Central memory CD8-positive, alpha-beta T cell (primary cell): ENCODE results near the gene ALCAM.

Experiments
- ATAC-seq: fragments of 150-1000 bp; cut with Tn5 transposase; replicated peaks from 2 replicates; pipeline ENCODE4 v1.10.0; 2022; ENCODE audit warnings: mild to moderate bottlenecking, moderate FRiP score, moderate number of reproducible peaks; ENCODE audit not compliant: poor library complexity, severe bottlenecking; ENCODE audit errors: extremely low read depth
- DNase-seq, 2 donors: peaks; one replicate each; pipeline ENCODE4 v3.0.0; 2021; ENCODE audit warnings: low spot score in 2 of 2
- H3K27ac Mint-ChIP-seq: one replicate; pipeline ENCODE4 v1.8.0; 2022; ENCODE audit warnings: low read depth, mild to moderate bottlenecking, moderate library complexity, mixed read lengths
- H3K27me3 Mint-ChIP-seq: one replicate; pipeline ENCODE4 v1.8.0; 2022; ENCODE audit warnings: mixed read lengths
- H3K36me3 Mint-ChIP-seq: one replicate; pipeline ENCODE4 v1.8.0; 2022; ENCODE audit warnings: mild to moderate bottlenecking, moderate library complexity, mixed read lengths; ENCODE audit not compliant: insufficient read depth
- H3K4me1 Mint-ChIP-seq: one replicate; pipeline ENCODE4 v1.8.0; 2022; ENCODE audit warnings: mixed read lengths
- H3K4me3 Mint-ChIP-seq: one replicate; pipeline ENCODE4 v1.8.0; 2022; ENCODE audit warnings: mild to moderate bottlenecking, moderate library complexity, mixed read lengths
- H3K9me3 Mint-ChIP-seq: one replicate; pipeline ENCODE4 v1.8.0; 2022; ENCODE audit warnings: mixed read lengths

Gene ALCAM

DNA sequence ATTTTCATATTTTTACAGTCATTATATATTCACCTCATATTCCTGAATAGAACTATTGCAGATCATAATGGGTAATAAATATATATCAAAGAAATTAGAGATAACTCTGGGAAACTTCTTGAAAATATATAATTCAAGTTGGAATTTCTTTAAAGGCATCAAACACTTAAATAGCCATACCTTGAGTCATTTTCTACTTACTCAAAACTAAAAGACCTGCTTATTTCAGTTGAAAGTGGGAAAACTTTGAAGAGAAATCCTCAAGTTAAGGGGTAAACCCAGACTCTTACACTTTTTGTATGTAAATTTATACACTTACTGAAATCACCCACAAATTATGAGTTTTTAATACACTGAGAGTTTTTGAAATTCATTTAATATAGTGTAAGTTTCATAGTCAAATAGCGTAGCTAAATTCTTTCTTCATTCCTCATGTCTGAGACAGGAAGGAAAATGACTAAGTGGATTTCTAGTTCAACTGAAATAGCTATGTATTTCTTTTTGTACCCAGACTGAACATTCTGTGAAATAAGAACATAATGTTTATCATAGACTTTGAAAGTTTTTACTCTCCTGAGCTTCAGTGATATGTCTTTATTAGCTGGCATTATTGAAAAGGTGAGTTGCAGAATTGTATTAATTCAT, 4.6 kb upstream of the ALCAM start:
- peaks cover 16% of the 10 kb centered on the region for H3K4me1 Mint-ChIP-seq
- H3K9me3 Mint-ChIP-seq = no peaks in the 10 kb centered on the region
- peaks cover 4% of the 10 kb centered on the region for H3K36me3 Mint-ChIP-seq
- H3K4me3 Mint-ChIP-seq = no peak overlapping the region
- ATAC-seq (no peak), DNase-seq (no peak)
- no peaks in the 10 kb centered on the region for H3K27me3 Mint-ChIP-seq
- H3K27ac Mint-ChIP-seq = no peak overlapping the region

DNA sequence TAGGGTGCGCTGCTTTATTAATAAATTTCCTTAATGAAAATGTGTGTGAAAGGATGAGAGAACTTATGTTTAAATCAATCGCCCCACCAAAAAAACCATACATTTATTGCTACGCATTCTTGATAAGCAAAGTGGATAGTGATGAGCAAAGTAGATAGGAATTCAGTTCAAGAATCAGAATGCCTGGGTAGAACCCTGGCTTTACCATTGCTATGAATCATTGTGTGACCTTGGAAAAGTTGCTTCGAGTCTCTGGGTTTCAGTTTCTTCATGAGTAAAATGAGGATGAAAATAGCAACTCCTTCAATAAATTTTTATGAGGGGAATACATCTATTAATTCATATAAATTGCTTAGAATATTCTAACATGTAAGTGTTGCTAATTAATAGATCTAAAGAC, 2.6 kb upstream of the ALCAM start:
- H3K4me1 Mint-ChIP-seq = peaks cover 34% of the 10 kb centered on the region
- no peak overlapping the region for H3K4me3 Mint-ChIP-seq
- no peak for DNase-seq
- no peak overlapping the region for H3K27ac Mint-ChIP-seq
- H3K27me3 Mint-ChIP-seq = no peaks in the 10 kb centered on the region
- H3K9me3 Mint-ChIP-seq = no peaks in the 10 kb centered on the region
- no peak for ATAC-seq
- peaks cover 22% of the 10 kb centered on the region for H3K36me3 Mint-ChIP-seq

DNA sequence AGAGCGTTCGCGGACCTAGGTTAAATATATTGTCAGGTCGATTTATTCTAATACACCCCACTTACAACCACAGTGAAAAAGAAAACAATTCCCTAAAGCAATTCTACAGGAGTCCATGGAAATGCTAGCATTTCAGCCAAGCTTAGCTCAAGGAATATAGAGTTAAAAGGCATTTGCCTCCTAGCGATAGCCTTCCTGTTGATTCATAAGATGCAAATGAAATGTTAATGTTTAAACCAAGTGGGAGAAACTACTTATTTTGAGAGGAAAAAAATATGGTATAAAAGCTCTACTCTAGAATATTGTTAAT, 1.7 kb upstream of the ALCAM start:
- Mint-ChIP-seq H3K9me3 (no peaks in the 10 kb centered on the region), H3K4me3 (peak overlapping the region; percentile 37), H3K4me1 (peaks cover 43% of the 10 kb centered on the region), H3K27ac (no peak overlapping the region), H3K36me3 (peaks cover 22% of the 10 kb centered on the region), H3K27me3 (no peaks in the 10 kb centered on the region)
- DNase-seq (no peak), ATAC-seq (no peak)

DNA sequence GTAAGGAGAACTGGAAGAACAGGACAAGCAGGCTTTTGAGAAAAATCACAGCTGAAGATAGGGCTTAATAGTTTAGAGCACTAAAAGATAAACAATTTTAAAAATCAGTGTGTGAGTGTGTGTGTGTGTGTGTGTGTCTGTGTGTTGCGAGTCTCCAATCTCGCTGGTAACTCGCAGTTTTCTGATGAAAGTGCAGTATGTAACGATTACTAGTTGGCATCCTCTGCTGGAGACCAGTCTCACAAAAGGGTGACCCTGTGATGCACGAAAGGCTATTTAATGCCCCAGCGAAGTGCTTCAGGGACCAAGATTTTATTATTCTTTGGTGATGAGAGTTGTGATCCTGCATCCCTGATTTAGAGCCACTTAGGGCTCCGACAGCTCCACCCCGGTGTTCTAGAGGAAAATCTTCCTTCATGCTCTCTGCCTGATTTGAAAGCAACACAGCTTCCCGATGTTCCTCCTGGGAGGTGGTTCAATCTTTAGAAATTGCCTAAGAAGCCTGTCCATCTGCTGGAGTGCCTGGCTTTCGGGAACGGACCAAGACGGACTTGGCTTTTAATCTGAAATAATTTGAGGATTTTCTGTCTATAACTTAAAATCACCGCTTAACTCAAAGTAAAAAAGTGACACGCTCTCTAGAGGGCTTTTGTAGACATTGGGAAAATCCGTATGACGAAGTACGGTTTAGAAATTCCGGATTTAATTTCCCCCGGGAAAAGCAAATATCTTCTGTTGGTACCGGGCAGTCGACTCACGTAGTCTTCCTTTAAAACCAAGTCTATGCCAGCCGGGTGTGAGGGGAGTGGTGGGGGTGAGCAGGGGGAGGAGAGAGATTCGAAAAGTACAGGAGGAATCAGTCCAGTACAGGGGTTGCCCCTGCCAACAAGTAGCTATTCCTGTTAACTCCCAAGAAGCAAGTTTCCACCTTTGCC, 1.1 kb upstream of the ALCAM start:
- Mint-ChIP-seq H3K9me3 (no peaks in the 10 kb centered on the region), H3K4me3 (peak overlapping the region; percentile 99), H3K27me3 (no peaks in the 10 kb centered on the region), H3K27ac (no peak overlapping the region), H3K4me1 (peaks cover 43% of the 10 kb centered on the region), H3K36me3 (peaks cover 22% of the 10 kb centered on the region)
- ATAC-seq (no peak), DNase-seq (no peak)

DNA sequence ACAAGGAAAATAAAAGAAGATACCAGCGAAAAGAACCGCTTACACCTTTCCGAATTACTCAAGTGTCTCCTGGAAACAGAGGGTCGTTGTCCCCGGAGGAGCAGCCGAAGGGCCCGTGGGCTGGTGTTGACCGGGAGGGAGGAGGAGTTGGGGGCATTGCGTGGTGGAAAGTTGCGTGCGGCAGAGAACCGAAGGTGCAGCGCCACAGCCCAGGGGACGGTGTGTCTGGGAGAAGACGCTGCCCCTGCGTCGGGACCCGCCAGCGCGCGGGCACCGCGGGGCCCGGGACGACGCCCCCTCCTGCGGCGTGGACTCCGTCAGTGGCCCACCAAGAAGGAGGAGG, 325 bp downstream of the ALCAM start:
- Mint-ChIP-seq H3K9me3 (no peaks in the 10 kb centered on the region), H3K4me1 (peaks cover 43% of the 10 kb centered on the region), H3K36me3 (peaks cover 22% of the 10 kb centered on the region), H3K27ac (peak overlapping the region; percentile 89), H3K4me3 (peak overlapping the region; percentile 99), H3K27me3 (no peaks in the 10 kb centered on the region)
- ATAC-seq = no peak
- DNase-seq = peak in 1 of 2 donors; percentile 19

DNA sequence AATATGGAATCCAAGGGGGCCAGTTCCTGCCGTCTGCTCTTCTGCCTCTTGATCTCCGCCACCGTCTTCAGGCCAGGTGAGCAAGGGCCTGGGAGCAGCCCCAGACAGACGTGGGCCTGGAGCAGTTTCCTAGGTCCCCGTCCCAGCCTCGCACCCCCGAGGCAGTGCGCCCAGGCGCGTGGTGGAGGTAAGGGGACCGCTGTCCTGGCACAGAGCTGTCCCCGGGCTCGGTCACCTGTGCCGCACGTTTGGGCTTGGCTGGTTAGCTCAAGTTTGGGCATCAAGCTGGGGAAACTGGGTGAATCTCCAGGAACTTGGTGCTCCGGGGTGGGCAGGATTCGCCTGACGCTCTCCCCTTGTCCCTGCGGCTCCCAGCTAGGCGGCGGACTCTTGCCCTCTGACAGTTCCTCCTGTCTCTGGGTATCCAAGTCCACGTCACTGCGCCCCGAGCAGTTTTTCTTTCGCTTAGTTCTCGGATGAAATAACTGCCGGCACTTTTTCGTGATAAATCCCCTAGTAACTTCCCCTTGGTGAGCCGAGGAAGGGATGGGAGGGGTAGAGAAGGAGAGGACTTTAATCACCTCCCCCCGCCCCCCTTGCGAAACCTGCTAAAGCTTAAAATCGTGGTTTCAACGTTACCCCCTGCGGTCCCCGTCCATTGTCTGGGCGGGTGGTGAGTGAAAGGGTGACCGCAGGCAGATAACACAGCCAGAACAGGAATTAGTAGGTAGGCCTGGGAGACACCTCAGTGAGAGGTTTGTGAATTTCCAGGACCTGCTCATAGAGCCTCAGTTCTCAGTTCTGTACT, 901 bp downstream of the ALCAM start:
- Mint-ChIP-seq H3K4me1 (peaks cover 43% of the 10 kb centered on the region), H3K27me3 (no peaks in the 10 kb centered on the region), H3K9me3 (no peaks in the 10 kb centered on the region), H3K4me3 (peak overlapping the region; percentile 99), H3K27ac (peak overlapping the region; percentile 99), H3K36me3 (peaks cover 22% of the 10 kb centered on the region)
- peak; percentile 25 to 43 for DNase-seq
- ATAC-seq = peak; percentile 10

DNA sequence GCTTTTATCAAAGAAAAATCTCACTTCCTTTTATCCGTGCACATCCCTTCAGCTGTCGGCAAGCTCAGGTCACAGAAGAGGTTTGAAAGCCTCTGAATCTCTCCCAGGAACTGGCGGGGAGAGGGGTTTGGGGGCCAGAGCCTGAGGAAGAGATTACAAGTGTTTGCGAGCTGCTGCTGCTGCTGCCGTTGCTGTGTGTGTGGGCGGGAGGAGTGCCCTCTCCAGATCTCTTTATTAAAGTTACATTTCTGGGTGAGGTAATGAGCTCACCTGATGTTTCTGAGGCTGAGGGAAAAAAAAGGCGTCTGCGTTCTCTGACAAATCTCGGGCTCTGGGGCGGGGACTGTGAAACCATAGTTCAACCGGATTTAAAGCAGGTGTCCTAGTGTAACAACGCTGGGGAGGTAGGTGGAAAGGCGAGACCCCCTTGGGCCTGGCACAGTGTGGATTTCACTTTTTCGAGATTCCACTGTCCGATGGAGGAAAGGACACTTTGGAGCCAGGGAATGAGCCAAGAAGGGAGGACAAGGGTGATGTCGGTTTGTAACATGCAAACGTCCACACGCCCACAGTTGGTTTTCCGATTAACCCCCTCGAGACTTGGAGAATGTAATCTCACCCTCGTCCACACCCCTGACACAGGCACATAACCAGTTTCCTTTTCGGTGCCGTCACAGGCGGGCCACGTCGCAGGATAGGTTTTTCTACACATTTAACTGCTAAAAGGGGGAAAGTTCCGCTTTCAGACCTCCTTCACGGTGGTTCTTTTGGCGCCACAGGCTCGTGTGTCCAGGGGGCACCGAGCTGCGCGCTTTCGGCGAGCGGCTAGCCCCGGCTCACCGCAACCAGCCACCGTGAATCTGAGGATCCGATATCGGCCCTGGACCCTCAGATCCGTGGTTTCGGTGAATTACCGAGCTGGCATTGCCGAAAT, 2.1 kb downstream of the ALCAM start:
- DNase-seq (peak; percentile 58 to 71), ATAC-seq (peak; percentile 65)
- Mint-ChIP-seq H3K9me3 (no peaks in the 10 kb centered on the region), H3K27me3 (no peaks in the 10 kb centered on the region), H3K27ac (peak overlapping the region; percentile 99), H3K4me1 (peaks cover 43% of the 10 kb centered on the region), H3K36me3 (peaks cover 22% of the 10 kb centered on the region), H3K4me3 (peak overlapping the region; percentile 99)

DNA sequence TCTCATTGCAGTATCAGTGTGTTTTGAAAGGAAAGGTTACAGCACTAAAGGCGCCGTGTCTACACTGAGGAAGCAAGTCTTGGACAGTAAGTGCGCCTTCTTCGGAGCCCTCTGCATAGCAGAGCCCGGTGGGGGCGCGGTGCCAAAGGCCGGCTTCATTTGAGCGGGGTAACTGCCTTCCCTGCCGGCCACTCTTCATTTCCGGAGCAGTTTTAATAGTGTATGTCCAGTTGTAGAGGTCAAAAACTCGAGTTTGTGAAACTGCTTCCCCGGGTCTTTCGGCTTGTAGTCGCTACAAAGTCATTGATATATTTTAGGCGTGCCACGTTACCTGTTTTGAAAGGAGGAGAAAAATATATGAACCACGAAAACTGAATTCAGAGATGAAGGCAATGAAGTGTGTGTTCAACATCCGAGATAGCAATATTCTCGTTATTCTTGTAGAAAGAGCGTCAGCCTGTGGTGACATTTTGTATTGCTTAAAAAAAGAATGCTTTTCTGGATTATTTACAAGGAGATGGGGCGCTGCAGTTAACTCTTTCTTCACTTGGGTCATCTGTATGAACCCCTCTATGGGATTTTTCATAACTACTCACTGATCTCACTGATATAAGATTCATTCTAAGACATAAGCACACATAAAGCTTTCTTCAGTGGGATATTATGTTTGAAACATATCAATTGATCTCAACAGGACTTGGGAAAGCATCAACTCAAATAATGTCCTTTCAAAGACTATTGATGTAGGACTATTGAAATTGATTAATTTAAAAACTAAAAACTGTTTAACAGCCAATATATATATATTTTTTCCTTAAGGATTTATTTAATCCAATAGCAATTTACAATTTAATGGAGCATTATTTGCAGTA, 3.0 kb downstream of the ALCAM start:
- peak overlapping the region; percentile 99 for H3K27ac Mint-ChIP-seq
- H3K9me3 Mint-ChIP-seq = no peaks in the 10 kb centered on the region
- no peaks in the 10 kb centered on the region for H3K27me3 Mint-ChIP-seq
- DNase-seq (peak; percentile 28), ATAC-seq (peak; percentile 8)
- H3K36me3 Mint-ChIP-seq = peaks cover 22% of the 10 kb centered on the region
- H3K4me3 Mint-ChIP-seq = peak overlapping the region; percentile 99
- peaks cover 43% of the 10 kb centered on the region for H3K4me1 Mint-ChIP-seq

DNA sequence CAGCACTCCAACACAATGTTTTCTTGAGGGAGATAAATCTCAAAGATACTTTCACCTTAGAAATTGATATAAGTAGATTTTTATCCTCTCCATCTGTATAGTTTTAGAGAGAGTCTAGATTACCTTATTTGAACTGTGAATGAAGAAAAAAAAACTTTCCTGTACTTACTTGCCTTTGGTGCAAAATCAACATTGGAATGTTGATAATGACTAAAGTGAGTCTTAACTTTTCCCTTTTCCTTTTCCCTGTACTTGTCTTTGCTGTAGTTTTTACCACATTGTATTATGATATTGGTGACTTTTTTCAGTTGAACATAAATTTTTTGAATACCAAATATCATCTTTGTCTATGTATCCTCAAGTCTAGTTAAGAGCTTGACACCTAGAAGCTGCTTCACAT, 6.7 kb downstream of the ALCAM start:
- no peak overlapping the region for H3K4me3 Mint-ChIP-seq
- ATAC-seq = no peak
- no peak for DNase-seq
- peaks cover 34% of the 10 kb centered on the region for H3K4me1 Mint-ChIP-seq
- H3K36me3 Mint-ChIP-seq = peaks cover 7% of the 10 kb centered on the region
- H3K9me3 Mint-ChIP-seq = no peaks in the 10 kb centered on the region
- H3K27me3 Mint-ChIP-seq = no peaks in the 10 kb centered on the region
- no peak overlapping the region for H3K27ac Mint-ChIP-seq

DNA sequence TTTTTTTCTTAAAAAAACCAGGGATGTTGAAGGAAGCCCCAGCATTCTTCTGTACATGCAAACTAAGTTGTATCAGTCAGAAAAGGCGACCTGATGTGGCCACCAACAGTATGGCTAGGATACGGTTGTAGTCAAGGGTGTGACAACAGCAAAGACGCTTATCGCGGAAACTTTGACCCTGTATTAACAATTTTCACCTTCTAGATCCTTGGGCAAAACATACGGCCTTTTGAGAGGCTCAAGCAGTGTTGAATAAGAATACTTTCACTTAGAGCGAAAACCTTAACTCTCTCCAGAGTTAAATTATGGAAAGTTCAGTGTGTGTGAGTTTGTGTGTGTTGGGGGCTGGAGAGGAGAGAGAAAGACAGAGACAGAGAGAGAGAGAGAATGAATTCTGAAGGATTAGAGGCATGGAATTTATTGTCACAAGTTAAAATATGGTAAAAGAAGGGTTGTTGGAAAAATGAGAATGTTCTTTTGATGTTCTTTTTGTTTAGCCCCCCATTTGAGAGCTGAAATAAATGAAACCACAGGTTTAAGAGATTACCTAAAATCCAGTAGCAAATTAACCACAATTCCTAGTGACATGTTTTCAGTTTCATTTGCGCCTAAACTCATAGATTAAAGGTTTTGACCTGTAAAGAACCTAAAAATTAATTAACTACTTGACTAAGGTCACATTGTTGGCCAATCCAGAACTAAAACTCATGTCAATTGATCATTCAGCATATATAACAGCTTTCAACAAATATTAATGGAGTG, 9.2 kb downstream of the ALCAM start:
- peaks cover 17% of the 10 kb centered on the region for H3K4me1 Mint-ChIP-seq
- no peaks in the 10 kb centered on the region for H3K9me3 Mint-ChIP-seq
- H3K27ac Mint-ChIP-seq = no peak overlapping the region
- no peak for DNase-seq
- H3K27me3 Mint-ChIP-seq = no peaks in the 10 kb centered on the region
- no peaks in the 10 kb centered on the region for H3K36me3 Mint-ChIP-seq
- no peak for ATAC-seq
- no peak overlapping the region for H3K4me3 Mint-ChIP-seq

DNA sequence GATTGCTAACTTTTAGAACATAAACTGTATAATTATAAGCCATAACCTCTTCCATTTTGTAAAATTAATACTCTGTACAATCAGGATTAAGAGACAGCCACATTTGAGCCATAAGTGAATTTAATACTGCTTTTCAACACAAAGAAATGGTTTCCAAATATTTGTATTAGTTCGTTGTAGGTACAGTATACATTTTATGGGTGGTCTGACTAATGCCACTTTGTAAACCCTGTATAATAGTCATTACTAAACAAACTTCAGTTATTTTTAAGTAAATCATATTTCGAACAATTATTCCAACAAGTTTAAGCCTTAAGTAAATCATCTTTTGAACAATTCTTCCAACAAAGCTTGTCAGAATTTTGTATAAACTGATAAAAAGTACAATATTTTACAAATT, 11.0 kb downstream of the ALCAM start:
- Mint-ChIP-seq H3K27ac (no peak overlapping the region), H3K9me3 (no peaks in the 10 kb centered on the region), H3K4me3 (no peak overlapping the region)

More for the DNA sequence above, 11.0 kb downstream of the ALCAM start:
- ATAC-seq (no peak), DNase-seq (no peak)
- Mint-ChIP-seq H3K36me3 (no peaks in the 10 kb centered on the region), H3K27me3 (no peaks in the 10 kb centered on the region), H3K4me1 (peaks cover 17% of the 10 kb centered on the region)
